Vagina (tissue), 2 donors: ENCODE results near the gene CGB2. TPM values are rescaled to one million over a fixed set of nuclear protein-coding genes. Genes with fewer than 3 reads are reported as not detected.
A peak's percentile ranks its signal among the peaks of the same experiment; 100 is the strongest.

Experiments
- DNase-seq, 2 donors: peaks; one replicate each; pipeline ENCODE4 v3.0.0-alpha.2; 2017; ENCODE audit errors: extremely low spot score in 2 of 2
- H3K27ac ChIP-seq: fragments of 200-600 bp; sonication (generic); one replicate; pipeline ENCODE4 v1.5.1; 2019
- H3K27me3 ChIP-seq: fragments of 200-600 bp; sonication (generic); one replicate; pipeline ENCODE4 v1.5.1; 2019
- H3K36me3 ChIP-seq, 2 donors: fragments of 200-600 bp; sonication (generic); one replicate each; pipeline ENCODE4 v1.5.1; 2017 to 2019
- H3K4me1 ChIP-seq: fragments of 200-600 bp; sonication (generic); one replicate; pipeline ENCODE4 v1.5.1; 2019
- H3K4me3 ChIP-seq, 2 donors: fragments of 200-600 bp; sonication (generic); 1 replicate in 1 of 2; 2 replicates in 1 of 2; pipeline ENCODE4 v1.5.1; 2016 to 2019
- H3K9me3 ChIP-seq: fragments of 200-600 bp; sonication (generic); one replicate; pipeline ENCODE4 v1.5.1; 2019
- POLR2A ChIP-seq, 2 donors: fragments of 450-650 bp; IDR thresholded peaks; one replicate each; pipeline ENCODE4 v1.6.1; 2017; ENCODE audit warnings: antibody characterized with exemption in 2 of 2, mild to moderate bottlenecking in 2 of 2, moderate library complexity in 2 of 2
- POLR2AphosphoS5 ChIP-seq, 2 donors: sonication (generic); formaldehyde crosslinking; IDR thresholded peaks; one replicate each; pipeline ENCODE4 v1.9.0; 2017; ENCODE audit warnings: antibody characterized with exemption in 2 of 2, mild to moderate bottlenecking in 2 of 2, low read depth in 1 of 2; ENCODE audit not compliant: insufficient read depth in 1 of 2
- intact Hi-C: fragments of 100-400 bp; cut with DNase I; formaldehyde crosslinking; loops from one replicate; pipeline ENCODE4 v1.15.1; 2023
- total RNA-seq: library from RNA; depleted of rRNA; stranded (reverse); fragments of >200 nt; gene quantifications from one replicate; pipeline ENCODE4 v1.2.3, GENCODE V29; 2016
- TF ChIP-seq, protein P1 (sequence below), 3 experiments: fragments of 450-650 bp in 2 of 3; fragments of 200-600 bp in 1 of 3; sonication (generic) in 1 of 3; IDR thresholded peaks; one replicate each; pipeline ENCODE4 v1.5.1; 2017 to 2019; ENCODE audit warnings: antibody characterized with exemption in 3 of 3, mild to moderate bottlenecking in 2 of 3, moderate library complexity in 2 of 3

The CGB2 gene
- total RNA-seq, 1 donor from 2014 or later: not detected

DNA sequence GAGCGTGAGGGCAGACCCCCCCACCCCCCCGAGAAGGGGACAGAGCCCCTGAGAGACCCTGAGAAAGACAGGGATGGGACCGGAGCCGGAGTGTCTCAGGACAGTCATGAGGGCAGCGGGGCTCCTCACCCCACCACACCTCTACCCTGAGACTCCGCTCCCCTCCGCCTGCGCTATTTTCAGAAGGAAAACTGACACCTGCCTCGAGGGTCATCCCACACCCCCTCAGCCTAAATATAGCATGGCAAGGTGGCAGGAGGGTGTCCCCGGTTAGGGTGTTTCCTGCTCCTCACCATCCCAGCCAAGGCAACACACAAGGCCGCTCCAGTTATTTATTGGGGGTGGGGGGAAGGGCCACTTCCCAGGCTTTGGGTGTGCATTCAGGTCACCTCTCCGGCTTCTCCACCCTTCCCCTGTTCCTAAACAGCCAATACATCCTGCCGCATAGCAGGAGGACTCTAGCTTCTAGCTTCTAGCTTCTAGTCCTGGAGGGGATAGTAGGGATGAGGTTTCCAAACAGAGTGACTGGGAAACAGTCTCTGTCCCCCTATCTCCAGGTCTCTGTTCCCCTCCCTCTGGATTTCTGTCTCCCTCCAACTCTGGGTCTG lies 34.3 kb downstream of the CGB2 start:
- Histone ChIP-seq H3K9me3 (no peaks in the 10 kb centered on the region), H3K27ac (no peak overlapping the region), H3K27me3 (peaks cover 6% of the 10 kb centered on the region), H3K4me1 (no peaks in the 10 kb centered on the region), H3K4me3 (no peak overlapping the region), H3K36me3 (no peaks in the 10 kb centered on the region)
- TF ChIP-seq POLR2A (IDR thresholded peaks at IDR 0.05) (no peak), POLR2AphosphoS5 (IDR thresholded peaks at IDR 0.05; ENCODE audit: insufficient read depth in 1 of 2, low read depth in 1 of 2) (no peak)
- TF ChIP-seq, protein P1, sequence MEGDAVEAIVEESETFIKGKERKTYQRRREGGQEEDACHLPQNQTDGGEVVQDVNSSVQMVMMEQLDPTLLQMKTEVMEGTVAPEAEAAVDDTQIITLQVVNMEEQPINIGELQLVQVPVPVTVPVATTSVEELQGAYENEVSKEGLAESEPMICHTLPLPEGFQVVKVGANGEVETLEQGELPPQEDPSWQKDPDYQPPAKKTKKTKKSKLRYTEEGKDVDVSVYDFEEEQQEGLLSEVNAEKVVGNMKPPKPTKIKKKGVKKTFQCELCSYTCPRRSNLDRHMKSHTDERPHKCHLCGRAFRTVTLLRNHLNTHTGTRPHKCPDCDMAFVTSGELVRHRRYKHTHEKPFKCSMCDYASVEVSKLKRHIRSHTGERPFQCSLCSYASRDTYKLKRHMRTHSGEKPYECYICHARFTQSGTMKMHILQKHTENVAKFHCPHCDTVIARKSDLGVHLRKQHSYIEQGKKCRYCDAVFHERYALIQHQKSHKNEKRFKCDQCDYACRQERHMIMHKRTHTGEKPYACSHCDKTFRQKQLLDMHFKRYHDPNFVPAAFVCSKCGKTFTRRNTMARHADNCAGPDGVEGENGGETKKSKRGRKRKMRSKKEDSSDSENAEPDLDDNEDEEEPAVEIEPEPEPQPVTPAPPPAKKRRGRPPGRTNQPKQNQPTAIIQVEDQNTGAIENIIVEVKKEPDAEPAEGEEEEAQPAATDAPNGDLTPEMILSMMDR (IDR thresholded peaks at IDR 0.05): no peak
- DNase-seq: no peak
- intact Hi-C loops: no loop called here

DNA sequence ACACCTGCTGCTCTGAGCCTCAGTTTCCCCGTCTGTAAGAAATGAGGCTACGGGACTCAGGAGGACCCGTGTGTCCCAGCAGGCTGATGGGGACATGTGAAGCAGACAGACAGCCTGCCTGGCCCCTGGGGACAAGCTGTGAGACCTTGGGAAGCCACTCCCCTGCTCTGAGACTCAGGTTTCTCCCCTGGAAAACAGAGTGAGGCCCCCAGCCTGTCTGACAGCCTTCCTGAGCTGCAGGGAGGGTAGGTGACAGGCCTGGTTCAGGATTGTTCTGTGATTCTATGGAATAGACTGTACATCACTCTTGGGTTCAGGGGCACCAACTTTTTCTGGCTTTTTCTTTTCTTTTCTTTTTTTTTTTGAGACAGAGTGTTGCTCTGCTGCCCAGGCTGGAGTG lies 35.9 kb downstream of the CGB2 start:
- Histone ChIP-seq H3K4me1 (peaks cover 6% of the 10 kb centered on the region), H3K36me3 (no peaks in the 10 kb centered on the region), H3K27me3 (peaks cover 6% of the 10 kb centered on the region), H3K4me3 (no peak overlapping the region), H3K9me3 (no peaks in the 10 kb centered on the region), H3K27ac (no peak overlapping the region)
- no peak for DNase-seq
- TF ChIP-seq POLR2A (IDR thresholded peaks at IDR 0.05) (no peak), POLR2AphosphoS5 (IDR thresholded peaks at IDR 0.05; ENCODE audit: insufficient read depth in 1 of 2, low read depth in 1 of 2) (no peak)
- TF ChIP-seq, protein P1 (IDR thresholded peaks at IDR 0.05): no peak
- intact Hi-C loops: no loop called here

DNA sequence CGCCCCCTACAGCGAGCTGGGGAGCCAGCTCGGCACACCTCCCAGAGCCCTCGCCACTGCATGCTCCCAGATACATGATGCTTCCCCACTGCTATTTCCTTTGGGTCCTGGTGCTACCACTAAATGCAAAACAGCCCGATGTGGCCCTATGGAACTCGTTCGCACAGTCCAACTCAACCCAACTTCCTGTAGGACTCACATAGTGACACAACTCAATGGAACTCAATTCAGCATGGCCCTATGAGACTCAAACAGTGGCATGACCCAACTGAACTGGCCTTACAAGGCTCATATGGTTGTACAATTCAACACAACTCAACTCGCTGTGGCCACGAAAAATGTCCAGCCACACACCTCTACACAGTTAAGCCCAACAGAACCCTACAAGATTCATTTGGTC lies 37.3 kb downstream of the CGB2 start:
- Histone ChIP-seq H3K27ac (no peak overlapping the region), H3K4me3 (no peak overlapping the region), H3K36me3 (no peaks in the 10 kb centered on the region), H3K4me1 (peaks cover 6% of the 10 kb centered on the region), H3K27me3 (peaks cover 6% of the 10 kb centered on the region), H3K9me3 (no peaks in the 10 kb centered on the region)
- TF ChIP-seq POLR2A (IDR thresholded peaks at IDR 0.05): no peak
- TF ChIP-seq POLR2AphosphoS5 (IDR thresholded peaks at IDR 0.05; ENCODE audit: insufficient read depth in 1 of 2, low read depth in 1 of 2): no peak
- TF ChIP-seq, protein P1 (IDR thresholded peaks at IDR 0.05): no peak
- intact Hi-C loops: no loop called here
- no peak for DNase-seq

DNA sequence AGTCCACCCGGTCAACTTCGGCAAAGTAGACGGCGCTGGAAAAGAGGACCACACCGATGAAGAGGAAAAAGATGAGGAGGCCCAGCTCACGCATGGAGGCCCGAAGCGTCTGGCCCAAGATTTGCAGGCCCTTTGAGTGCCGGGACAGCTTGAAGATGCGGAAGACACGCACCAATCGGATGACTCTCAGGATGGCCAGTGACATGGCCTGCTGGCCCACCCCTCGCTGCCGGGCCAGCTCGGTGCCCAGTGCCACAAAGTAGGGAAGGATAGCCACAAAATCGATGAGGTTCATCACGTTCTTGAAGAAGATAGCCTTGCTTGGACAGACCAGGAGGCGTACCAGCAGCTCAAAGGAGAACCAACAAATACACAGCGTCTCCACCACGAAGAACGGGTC lies 38.7 kb downstream of the CGB2 start:
- intact Hi-C loops: no loop called here
- no peaks in the 10 kb centered on the region for H3K36me3 ChIP-seq
- TF ChIP-seq, protein P1 (IDR thresholded peaks at IDR 0.05): no peak
- TF ChIP-seq POLR2A (IDR thresholded peaks at IDR 0.05): no peak
- no peak for TF ChIP-seq POLR2AphosphoS5 (IDR thresholded peaks at IDR 0.05; ENCODE audit: insufficient read depth in 1 of 2, low read depth in 1 of 2)
- no peaks in the 10 kb centered on the region for H3K27me3 ChIP-seq
- no peaks in the 10 kb centered on the region for H3K9me3 ChIP-seq
- H3K4me3 ChIP-seq: no peak overlapping the region
- peaks cover 6% of the 10 kb centered on the region for H3K4me1 ChIP-seq
- H3K27ac ChIP-seq: no peak overlapping the region
- no peak for DNase-seq

DNA sequence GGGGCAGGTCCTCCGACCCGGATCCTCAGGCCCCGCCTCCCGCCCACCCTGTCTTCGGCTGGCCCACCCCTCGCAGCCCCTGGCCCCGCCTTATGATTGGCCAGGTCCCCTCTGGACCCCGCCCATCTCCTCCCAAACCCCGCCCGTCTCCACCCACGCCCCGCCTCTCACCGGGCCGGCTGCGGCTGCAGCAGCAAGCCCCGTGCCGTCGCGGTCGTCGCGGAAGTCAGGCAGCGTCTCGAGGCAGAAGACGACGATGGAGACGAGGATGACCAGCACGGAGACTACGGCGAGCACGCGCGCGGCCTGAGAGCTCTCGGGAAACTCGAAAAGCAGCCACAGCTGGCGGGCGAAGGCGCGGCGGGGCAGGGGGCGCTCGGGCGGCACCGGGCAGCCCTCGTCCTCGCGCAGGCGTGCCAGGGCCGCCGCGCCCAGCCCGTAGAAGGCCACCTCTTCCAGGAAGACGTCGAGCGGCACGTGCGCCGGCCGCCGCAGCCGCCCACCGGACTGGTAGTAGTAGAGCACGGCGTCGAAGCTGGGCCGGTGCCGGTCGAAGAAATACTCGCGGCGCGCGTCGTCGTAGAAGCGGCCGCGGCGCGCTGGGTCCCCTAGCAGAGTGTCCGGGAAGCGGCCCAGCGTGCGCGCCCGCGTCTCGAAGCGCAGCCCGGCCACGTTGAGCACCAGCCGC lies 40.3 kb downstream of the CGB2 start:
- TF ChIP-seq POLR2AphosphoS5 (IDR thresholded peaks at IDR 0.05; ENCODE audit: insufficient read depth in 1 of 2, low read depth in 1 of 2): no peak
- TF ChIP-seq, protein P1 (IDR thresholded peaks at IDR 0.05): no peak
- TF ChIP-seq POLR2A (IDR thresholded peaks at IDR 0.05): no peak
- Histone ChIP-seq H3K36me3 (no peaks in the 10 kb centered on the region), H3K27me3 (no peaks in the 10 kb centered on the region), H3K9me3 (no peaks in the 10 kb centered on the region), H3K4me3 (peak overlapping the region in 1 of 2 donors; percentile 28), H3K27ac (no peak overlapping the region), H3K4me1 (peaks cover 6% of the 10 kb centered on the region)
- intact Hi-C loops: no loop called here
- no peak for DNase-seq
